K562 treated with DMSO at 1 percent for 4 hours (cell line): ENCODE data around the gene CTTNBP2NL. TPM values are rescaled to one million over a fixed set of nuclear protein-coding genes. Genes with fewer than 3 reads are reported as not detected.

Experiments
- total RNA-seq: library from RNA; unstranded; fragments of 300-600 nt; gene quantifications from 2 replicates; pipeline ENCODE4 v1.2.3, GENCODE V29; 2022; ENCODE audit not compliant: insufficient read depth

Gene CTTNBP2NL
- total RNA-seq = 0.51 and 0.63 TPM in 2 replicates

DNA sequence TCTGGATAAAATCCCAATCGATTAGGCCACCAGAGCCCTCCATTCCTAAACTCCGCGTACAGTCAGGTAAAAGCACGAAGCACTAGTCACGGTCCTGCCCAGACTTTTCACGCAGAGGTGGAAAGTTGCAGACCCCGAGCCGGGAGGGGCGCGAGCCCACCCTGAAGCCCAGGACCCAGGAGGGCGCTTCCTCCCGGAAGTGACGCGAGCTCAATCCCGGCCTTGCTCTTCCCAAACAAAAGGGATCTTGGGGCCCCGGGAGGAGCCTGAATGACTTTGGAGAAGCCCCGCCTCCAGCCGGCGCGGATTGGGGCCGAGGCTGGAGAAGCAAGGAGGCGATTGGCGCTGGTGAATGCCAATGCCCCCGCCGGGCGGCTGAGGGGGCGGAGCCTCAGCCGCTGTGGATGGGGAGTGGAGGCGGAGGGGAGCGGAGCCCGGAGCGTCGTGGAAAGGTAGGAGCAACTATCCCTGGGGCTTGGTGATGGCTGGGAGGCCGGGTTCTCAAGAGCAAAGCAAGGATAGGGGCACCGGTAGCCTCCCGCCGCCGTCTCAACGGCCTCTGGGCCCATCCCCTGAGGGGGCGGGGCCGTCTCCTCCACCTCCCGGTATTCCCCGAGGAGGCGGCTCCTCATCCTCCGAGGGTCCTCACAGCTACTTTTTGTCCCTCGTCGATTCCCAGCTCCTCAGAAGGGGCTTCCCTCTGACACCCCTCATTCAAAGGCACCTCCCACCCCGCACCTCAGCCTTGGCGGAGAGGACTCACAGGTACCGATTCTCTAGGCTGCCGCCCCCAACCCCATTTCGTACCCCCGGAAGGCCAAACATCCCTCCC is at the start of gene CTTNBP2NL:
CTTNBP2NL (plus strand) TSS at position 394 of the 832 bp plus-strand sequence. CDS start 19,952 bp downstream, outside the sequence.

GRCh38 chr1:112508278-112509004 is 112.4 kb downstream of the CTTNBP2NL start, which contains the start of gene WNT2B:
WNT2B (plus strand) TSS chr1:112508965; CDS start chr1:112509263, 298 bp downstream.

Other genes starting within 250 kb of the CTTNBP2NL start
- gene WNT2B, start 112.8 kb downstream of the CTTNBP2NL start, total RNA-seq = 0.53 and 0.68 TPM in 2 replicates
- gene ST7L, start 222.9 kb downstream of the CTTNBP2NL start, total RNA-seq = 13.7 and 14.2 TPM in 2 replicates
- 125 and 131 TPM in 2 replicates for gene CAPZA1, start 223.6 kb downstream of the CTTNBP2NL start, total RNA-seq